HepG2 (cell line): ENCODE measurements around the gene B9D2. TPM values are rescaled to one million over a fixed set of nuclear protein-coding genes. Genes with fewer than 3 reads are reported as not detected.

Experiments used
- CBX5 ChIP-seq: sonication (generic); formaldehyde crosslinking; IDR thresholded peaks from 2 replicates; pipeline ENCODE4 v1.4.0; 2020; ENCODE audit warnings: missing genetic modification reagents, borderline replicate concordance
- DMAP1 ChIP-seq: IDR thresholded peaks from 2 replicates; pipeline ENCODE4 v1.6.1; 2016
- E2F2 ChIP-seq: sonication (generic); formaldehyde crosslinking; IDR thresholded peaks from 2 replicates; pipeline ENCODE4 v1.4.0; 2020; ENCODE audit warnings: missing genetic modification reagents, borderline replicate concordance
- EZH2 ChIP-seq: conservative IDR thresholded peaks from 2 replicates; pipeline ENCODE4 v1.6.1; 2012; ENCODE audit warnings: mild to moderate bottlenecking, low read depth, low read length, moderate library complexity
- HES4 ChIP-seq: sonication (generic); formaldehyde crosslinking; IDR thresholded peaks from 2 replicates; pipeline ENCODE4 v1.9.0; 2021; ENCODE audit warnings: mild to moderate bottlenecking, missing genetic modification reagents, borderline replicate concordance
- PHF20 ChIP-seq: sonication (generic); formaldehyde crosslinking; IDR thresholded peaks from 2 replicates; pipeline ENCODE4 v1.5.0; 2020; ENCODE audit warnings: mild to moderate bottlenecking, missing genetic modification reagents
- POGK ChIP-seq: sonication (generic); formaldehyde crosslinking; conservative IDR thresholded peaks from 2 replicates; pipeline ENCODE4 v1.8.0; 2022; ENCODE audit warnings: mild to moderate bottlenecking, moderate library complexity, missing genetic modification reagents
- PREB ChIP-seq: sonication (generic); formaldehyde crosslinking; IDR thresholded peaks from 2 replicates; pipeline ENCODE4 v1.4.0; 2020; ENCODE audit warnings: missing genetic modification reagents
- SMAD3 ChIP-seq: sonication (generic); formaldehyde crosslinking; IDR thresholded peaks from 2 replicates; pipeline ENCODE4 v1.4.0; 2020; ENCODE audit warnings: missing genetic modification reagents
- SPEN ChIP-seq: sonication (generic); formaldehyde crosslinking; IDR thresholded peaks from 2 replicates; pipeline ENCODE4 v1.5.1; 2020; ENCODE audit warnings: low read depth, mild to moderate bottlenecking, missing genetic modification reagents
- SRSF9 ChIP-seq: fragments of 200-400 bp; formaldehyde crosslinking; IDR thresholded peaks from 2 replicates; pipeline ENCODE4 v1.6.1; 2018; ENCODE audit warnings: borderline replicate concordance, mild to moderate bottlenecking, low read depth, low read length; ENCODE audit not compliant: insufficient read depth, poor library complexity, severe bottlenecking
- ZFP36L2 ChIP-seq: sonication (generic); formaldehyde crosslinking; IDR thresholded peaks from 2 replicates; pipeline ENCODE4 v1.4.0; 2020; ENCODE audit warnings: missing genetic modification reagents
- ZFP62 ChIP-seq: sonication (generic); formaldehyde crosslinking; IDR thresholded peaks from 2 replicates; pipeline ENCODE4 v1.4.0; 2020; ENCODE audit warnings: missing genetic modification reagents
- ZNF251 ChIP-seq: sonication (generic); formaldehyde crosslinking; IDR thresholded peaks from 2 replicates; pipeline ENCODE4 v1.9.0; 2021; ENCODE audit warnings: mild to moderate bottlenecking, missing genetic modification reagents
- ZNF558 ChIP-seq: sonication (generic); formaldehyde crosslinking; IDR thresholded peaks from 2 replicates; pipeline ENCODE4 v1.9.0; 2022; ENCODE audit warnings: mild to moderate bottlenecking, missing genetic modification reagents, borderline replicate concordance
- ZNF609 ChIP-seq: sonication (generic); formaldehyde crosslinking; IDR thresholded peaks from 2 replicates; pipeline ENCODE4 v1.4.0; 2020; ENCODE audit warnings: mild to moderate bottlenecking, missing genetic modification reagents, borderline replicate concordance
- ZXDC ChIP-seq: sonication (generic); formaldehyde crosslinking; IDR thresholded peaks from 2 replicates; pipeline ENCODE4 v1.5.0; 2020; ENCODE audit warnings: mild to moderate bottlenecking, missing genetic modification reagents
- polyA plus RNA-seq, 8 experiments: library from polyadenylated mRNA; depleted of rRNA in 3 of 8; stranded (reverse) in 7 of 8; unstranded in 1 of 8; fragments of >200 nt; fragmentation: Illumina TruSeq in 4 of 8; extraction: Trizol in 4 of 8; gene quantifications; 2 replicates each; pipeline versions ENCODE4 v1.2.1 to v1.2.3, GENCODE V29; 2011 to 2016; ENCODE audit warnings: low read depth in 4 of 8, missing spikeins in 1 of 8, mixed read lengths in 1 of 8; ENCODE audit not compliant: insufficient read depth in 1 of 8
- total RNA-seq, 5 experiments: library from RNA; depleted of rRNA; stranded (reverse); fragments of >200 nt; fragmentation: Illumina TruSeq; extraction: Trizol; gene quantifications; 2 replicates each; pipeline ENCODE4 v1.2.3, GENCODE V29; 2016; ENCODE audit warnings: low read depth in 1 of 5

B9D2 gene
- total and polyA plus RNA-seq, 2 of the 13 experiments (the other 11 are each of a cell fraction or from before 2014, with no cell fraction given): 3.1 to 4.4 TPM

- no peak for TF ChIP-seq SMAD3 (CRISPR knock-in tag)
- TF ChIP-seq ZFP62 (CRISPR knock-in tag): no peak
- TF ChIP-seq ZNF558: no peak
- no peak for TF ChIP-seq POGK (CRISPR knock-in tag)
- 0 out of 2 replicates have a peak, but pooled peaks have one; percentile 39 for TF ChIP-seq SPEN (CRISPR knock-in tag)
- 0 out of 2 replicates have a peak, but pooled peaks have one; percentile 17 for TF ChIP-seq PHF20 (CRISPR knock-in tag)
- no peak for TF ChIP-seq PREB (CRISPR knock-in tag)
- TF ChIP-seq DMAP1: peak; percentile 54; the same call in 1 of the 2 replicates
- TF ChIP-seq E2F2 (CRISPR knock-in tag): no peak
- TF ChIP-seq CBX5: no peak
- TF ChIP-seq ZFP36L2 (CRISPR knock-in tag): no peak
- TF ChIP-seq ZNF251 (CRISPR knock-in tag): no peak
- TF ChIP-seq EZH2: no peak
- TF ChIP-seq SRSF9: no peak
- TF ChIP-seq ZNF609 (CRISPR knock-in tag): no peak
- TF ChIP-seq ZXDC (CRISPR knock-in tag): no peak
- no peak for TF ChIP-seq HES4 (CRISPR knock-in tag)
These were observed 12.5 kb upstream of the B9D2 start, which contains the start of gene TMEM91 (continued) for GRCh38 chr19:41376241-41376997.
